Measurements from ENCODE around the gene KHSRP. TPM values are rescaled to one million over a fixed set of nuclear protein-coding genes. Genes with fewer than 3 reads are reported as not detected.
A peak's percentile ranks its signal among the peaks of the same experiment; 100 is the strongest.

The KHSRP gene
- total RNA-seq, 1 donor from 2014 or later, result 81.9 TPM

DNA sequence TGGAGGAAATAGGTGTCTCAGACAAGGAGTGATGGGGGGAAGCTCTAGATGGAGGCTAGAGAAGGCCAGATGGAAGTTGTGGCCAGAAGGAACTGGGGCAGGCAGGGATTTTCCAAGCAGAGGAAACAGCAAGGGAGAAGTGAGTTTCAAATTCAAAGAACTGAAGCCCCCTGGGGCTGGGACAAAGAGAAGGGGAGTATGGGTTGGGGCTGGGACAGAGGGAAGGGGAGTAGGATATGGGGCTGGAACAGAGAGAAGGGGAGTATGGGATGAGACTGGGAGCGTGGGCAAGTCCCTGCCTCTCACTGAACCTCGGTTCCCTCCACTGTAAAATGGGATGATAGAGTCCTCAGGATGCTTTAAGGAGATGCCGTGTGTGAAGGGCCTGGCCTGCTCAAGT lies 29.8 kb downstream of the KHSRP start:
- Histone ChIP-seq H3K36me3 (peaks cover 13% of the 10 kb centered on the region), H3K27ac (replicated peaks) (no peak overlapping the region), H3K9me3 (replicated peaks) (no peaks in the 10 kb centered on the region), H3K4me1 (peaks cover 24% of the 10 kb centered on the region), H3K27me3 (ENCODE audit: low read depth) (no peaks in the 10 kb centered on the region), H3K4me3 (no peak overlapping the region)
- DNase-seq, result no peak
- intact Hi-C loops (cut with micrococcal nuclease), result no loop called here
- TF ChIP-seq, protein P1, sequence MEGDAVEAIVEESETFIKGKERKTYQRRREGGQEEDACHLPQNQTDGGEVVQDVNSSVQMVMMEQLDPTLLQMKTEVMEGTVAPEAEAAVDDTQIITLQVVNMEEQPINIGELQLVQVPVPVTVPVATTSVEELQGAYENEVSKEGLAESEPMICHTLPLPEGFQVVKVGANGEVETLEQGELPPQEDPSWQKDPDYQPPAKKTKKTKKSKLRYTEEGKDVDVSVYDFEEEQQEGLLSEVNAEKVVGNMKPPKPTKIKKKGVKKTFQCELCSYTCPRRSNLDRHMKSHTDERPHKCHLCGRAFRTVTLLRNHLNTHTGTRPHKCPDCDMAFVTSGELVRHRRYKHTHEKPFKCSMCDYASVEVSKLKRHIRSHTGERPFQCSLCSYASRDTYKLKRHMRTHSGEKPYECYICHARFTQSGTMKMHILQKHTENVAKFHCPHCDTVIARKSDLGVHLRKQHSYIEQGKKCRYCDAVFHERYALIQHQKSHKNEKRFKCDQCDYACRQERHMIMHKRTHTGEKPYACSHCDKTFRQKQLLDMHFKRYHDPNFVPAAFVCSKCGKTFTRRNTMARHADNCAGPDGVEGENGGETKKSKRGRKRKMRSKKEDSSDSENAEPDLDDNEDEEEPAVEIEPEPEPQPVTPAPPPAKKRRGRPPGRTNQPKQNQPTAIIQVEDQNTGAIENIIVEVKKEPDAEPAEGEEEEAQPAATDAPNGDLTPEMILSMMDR (IDR thresholded peaks at IDR 0.05; ENCODE audit: borderline replicate concordance), result no peak

DNA sequence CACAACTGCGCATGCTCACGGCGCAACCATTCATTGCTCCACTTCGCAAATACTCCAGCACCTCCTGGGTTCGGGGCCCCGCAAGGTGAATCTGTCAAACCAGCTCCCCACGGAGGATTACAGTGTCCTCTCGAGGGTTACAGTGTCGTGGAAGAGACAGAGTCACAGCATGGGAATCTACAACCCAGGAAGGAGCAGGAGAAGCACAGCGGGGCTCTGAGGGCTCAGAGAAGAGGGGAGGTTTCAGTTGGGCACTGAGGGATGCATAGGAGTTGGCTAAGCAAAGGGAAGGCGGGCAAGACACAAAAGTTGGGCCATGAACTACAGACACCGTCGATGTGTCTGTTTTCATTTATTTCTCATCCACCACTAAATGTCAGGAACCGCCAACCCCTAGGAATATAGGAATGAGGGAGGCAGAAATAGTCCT lies 30.6 kb downstream of the KHSRP start:
- peaks cover 24% of the 10 kb centered on the region for H3K4me1 ChIP-seq
- no peaks in the 10 kb centered on the region for H3K27me3 ChIP-seq (ENCODE audit: low read depth)
- intact Hi-C loops (cut with micrococcal nuclease), result no loop called here
- H3K4me3 ChIP-seq, result peak overlapping the region; percentile 85
- TF ChIP-seq, protein P1 (IDR thresholded peaks at IDR 0.05; ENCODE audit: borderline replicate concordance), result no peak
- H3K36me3 ChIP-seq, result peaks cover 21% of the 10 kb centered on the region
- no peak for DNase-seq
- H3K9me3 ChIP-seq (replicated peaks), result no peaks in the 10 kb centered on the region
- peak overlapping the region; percentile 98 for H3K27ac ChIP-seq (replicated peaks)

DNA sequence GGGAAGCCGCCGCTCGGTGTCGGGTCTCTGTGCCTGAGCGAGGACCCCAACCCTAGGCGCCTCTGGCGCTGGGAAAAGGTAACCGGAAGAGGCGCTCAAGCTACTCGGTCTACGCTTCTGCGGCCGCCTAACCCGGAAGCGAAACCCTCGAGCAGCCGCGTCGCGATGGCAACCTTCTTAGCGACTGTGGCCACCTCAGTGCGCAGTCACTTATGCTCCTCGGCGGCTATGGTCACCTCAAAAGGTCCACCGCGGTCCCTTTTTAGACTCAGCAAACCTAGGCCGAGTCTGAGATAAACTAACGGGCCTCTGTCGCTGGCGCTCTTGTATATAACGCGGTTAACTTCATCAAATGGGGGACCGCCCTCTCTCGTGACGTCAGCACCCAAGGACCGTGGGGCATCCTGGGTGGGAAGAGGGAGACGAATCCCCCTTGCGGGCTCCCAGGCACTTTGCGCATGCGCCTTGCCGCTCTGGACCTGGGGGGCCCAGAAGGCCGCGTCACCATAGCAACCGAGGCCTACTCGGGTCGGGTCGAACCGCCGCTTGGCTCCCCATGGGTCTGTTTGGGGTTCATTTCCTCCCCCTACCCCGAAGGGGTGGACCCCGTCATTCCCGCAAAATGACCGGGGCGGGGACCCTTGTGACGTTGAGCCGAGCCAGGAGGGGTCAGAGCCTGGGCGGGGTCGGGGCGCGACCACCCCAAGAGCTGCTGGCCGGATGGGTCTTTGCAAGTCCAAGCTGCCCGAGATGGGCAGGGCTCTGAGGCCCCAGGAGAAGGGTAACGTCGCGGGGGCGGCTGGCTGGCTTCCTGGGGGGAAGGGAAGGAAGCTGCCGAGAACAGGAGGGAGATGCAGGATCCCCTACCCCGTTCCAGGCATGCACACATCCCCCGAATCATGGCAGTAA lies 31.3 kb downstream of the KHSRP start, which contains the start of gene GTF2F1:
TSS of gene GTF2F1 (minus strand) at position 91 of the 909 bp plus-strand sequence. CDS start 169 bp downstream, outside the sequence.
- peak within 1 kb of the TSS; percentile 85 for H3K4me3 ChIP-seq
- no peaks in the 10 kb centered on the region for H3K9me3 ChIP-seq (replicated peaks)
- no peaks in the 10 kb centered on the region for H3K27me3 ChIP-seq (ENCODE audit: low read depth)
- TF ChIP-seq, protein P1 (IDR thresholded peaks at IDR 0.05; ENCODE audit: borderline replicate concordance), result peak; percentile 27
- peak within 1 kb of the TSS; percentile 98 for H3K27ac ChIP-seq (replicated peaks)
- intact Hi-C loops (cut with micrococcal nuclease), result no loop called here
- H3K4me1 ChIP-seq, result peaks cover 24% of the 10 kb centered on the region
- H3K36me3 ChIP-seq, result peaks cover 28% of the 10 kb centered on the region
- peak; percentile 94 for DNase-seq

DNA sequence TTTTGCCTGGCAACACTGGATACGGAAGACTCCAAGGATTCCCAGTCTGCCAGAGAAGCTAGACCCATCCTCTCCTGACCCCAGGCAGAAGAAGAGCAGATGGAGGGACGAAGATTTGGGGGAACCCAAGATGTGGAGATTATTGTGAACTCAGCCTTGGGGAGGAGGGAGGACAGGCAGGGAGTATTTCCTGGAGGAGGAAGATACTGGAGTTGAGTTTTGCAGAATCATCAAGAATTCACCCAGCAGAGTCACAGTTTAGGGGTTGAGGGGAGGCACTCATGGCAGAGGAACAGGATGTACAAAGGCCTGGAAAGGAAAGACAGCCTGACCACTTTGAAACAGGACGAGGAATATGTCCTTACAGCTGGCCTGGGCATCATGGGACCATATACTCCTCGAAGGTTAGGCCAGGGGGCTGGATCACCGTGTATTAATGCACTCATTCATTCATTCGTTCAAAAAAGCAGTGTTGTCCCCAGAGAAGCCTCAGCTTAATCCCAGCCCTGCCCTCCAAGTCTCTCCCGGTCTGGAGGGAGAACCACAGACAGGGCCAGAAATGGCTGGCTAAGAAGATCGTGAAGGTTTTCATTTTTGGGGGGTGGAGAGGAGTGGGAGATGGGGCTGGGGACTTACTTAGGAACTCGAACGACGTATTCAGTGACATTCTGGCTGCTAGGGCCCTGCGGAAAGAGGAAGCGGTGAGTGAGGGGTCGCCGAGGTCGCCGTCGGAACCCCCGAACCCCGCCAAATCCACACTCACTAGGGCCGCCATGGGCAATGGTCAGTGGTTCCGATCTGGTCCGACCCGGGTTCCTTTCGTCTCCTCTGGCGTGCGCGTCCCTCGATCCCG lies 32.2 kb downstream of the KHSRP start:
- TF ChIP-seq, protein P1 (IDR thresholded peaks at IDR 0.05; ENCODE audit: borderline replicate concordance), result no peak

DNA sequence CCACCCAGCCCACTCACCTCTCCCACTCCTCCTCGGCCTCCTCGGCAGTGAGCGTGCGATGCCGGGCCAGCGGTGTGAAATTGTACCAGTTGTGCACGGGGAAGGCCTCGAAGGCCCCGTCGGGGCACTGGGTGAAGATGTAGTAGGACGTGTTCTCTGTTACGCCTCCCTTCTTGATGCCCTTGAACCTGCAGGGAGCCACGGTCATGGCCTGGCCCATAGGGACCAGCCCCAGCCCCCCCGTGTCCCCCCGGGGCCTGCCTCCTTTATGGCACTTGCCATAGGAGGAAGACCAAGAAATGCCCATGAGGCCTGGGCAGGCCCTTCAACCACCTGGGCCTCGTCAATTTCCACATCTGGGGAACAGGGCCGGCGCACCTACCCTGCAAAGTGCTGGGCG lies 37.2 kb downstream of the KHSRP start:
- no peak overlapping the region for H3K4me3 ChIP-seq
- H3K27ac ChIP-seq (replicated peaks), result no peak overlapping the region
- DNase-seq, result no peak
- H3K4me1 ChIP-seq, result peaks cover 10% of the 10 kb centered on the region
- TF ChIP-seq, protein P1 (IDR thresholded peaks at IDR 0.05; ENCODE audit: borderline replicate concordance), result no peak
- H3K27me3 ChIP-seq (ENCODE audit: low read depth), result no peaks in the 10 kb centered on the region
- H3K36me3 ChIP-seq, result peaks cover 82% of the 10 kb centered on the region
- intact Hi-C loops (cut with micrococcal nuclease), result no loop called here
- no peaks in the 10 kb centered on the region for H3K9me3 ChIP-seq (replicated peaks)

More for the DNA sequence above, 32.2 kb downstream of the KHSRP start:
- H3K36me3 ChIP-seq, result peaks cover 35% of the 10 kb centered on the region
- peak overlapping the region; percentile 85 for H3K4me3 ChIP-seq
- no peaks in the 10 kb centered on the region for H3K27me3 ChIP-seq (ENCODE audit: low read depth)
- intact Hi-C loops (cut with micrococcal nuclease), result no loop called here
- DNase-seq, result no peak
- peaks cover 24% of the 10 kb centered on the region for H3K4me1 ChIP-seq
- H3K9me3 ChIP-seq (replicated peaks), result no peaks in the 10 kb centered on the region
- peak overlapping the region; percentile 98 for H3K27ac ChIP-seq (replicated peaks)
